Endothelial cell of umbilical vein (primary cell): ENCODE measurements around the gene FAM53B. TPM values are rescaled to one million over a fixed set of nuclear protein-coding genes. Genes with fewer than 3 reads are reported as not detected.

Experiments
- BruUV-seq: library from RNA; stranded (reverse); fragments of 400-500 nt; replicated peaks from 2 replicates; lab custom pipeline; 2021; lab: Mats Ljungman, UMichigan
- CTCF ChIA-PET: fragments of 300-600, 350-600 bp; sonication (Branson Sonifier 250); formaldehyde crosslinking; loops from one replicate; lab custom pipeline; 2021; ENCODE audit warnings: antibody characterized with exemption, inconsistent platforms; lab: Charles Lee
- POLR2A ChIA-PET: fragments of 300-600, 350-600 bp; sonication (Branson Sonifier 250); formaldehyde crosslinking; loops from one replicate; lab custom pipeline; 2021; ENCODE audit warnings: antibody characterized with exemption, inconsistent platforms; lab: Charles Lee
- DNase-seq: peaks from one replicate; pipeline ENCODE4 v3.0.0-alpha.2; 2011; ENCODE audit warnings: low read depth, low spot score
- FAIRE-seq: peaks from 2 replicates; lab custom pipeline; 2011; peaks lifted over from hg19 to GRCh38; lab: Jason Lieb, UNC
- H2AFZ ChIP-seq: 2 replicates; pipeline ENCODE4 v1.6.0; 2012; ENCODE audit warnings: low read depth, low read length, control low read depth, inconsistent platforms
- H3K27ac ChIP-seq: 2 replicates; pipeline ENCODE4 v1.5.1; 2011; ENCODE audit warnings: low read depth, mild to moderate bottlenecking, control low read depth, low read length, moderate library complexity; ENCODE audit not compliant: insufficient read depth
- H3K27me3 ChIP-seq, 2 experiments: 2 replicates each; pipeline versions ENCODE4 v1.6.0 to v1.6.1; 2011; ENCODE audit warnings: low read length in 2 of 2, mixed read lengths in 1 of 2; ENCODE audit not compliant: control insufficient read depth in 2 of 2, insufficient read depth in 2 of 2
- H3K36me3 ChIP-seq, 2 experiments: 2 replicates in 1 of 2; 3 replicates in 1 of 2; pipeline ENCODE4 v1.5.1; 2011; ENCODE audit warnings: low read length in 2 of 2, mild to moderate bottlenecking in 1 of 2, moderate library complexity in 1 of 2; ENCODE audit not compliant: control insufficient read depth in 2 of 2, insufficient read depth in 2 of 2; ENCODE audit errors: extremely low read depth in 1 of 2
- H3K4me1 ChIP-seq: 3 replicates; pipeline ENCODE4 v1.5.1; 2011; ENCODE audit warnings: mild to moderate bottlenecking, low read length; ENCODE audit not compliant: control insufficient read depth, insufficient read depth; ENCODE audit errors: extremely low read depth
- H3K4me2 ChIP-seq: 2 replicates; pipeline ENCODE4 v1.6.1; 2011; ENCODE audit warnings: low read length, control low read depth, mixed read lengths; ENCODE audit not compliant: insufficient read depth
- H3K4me3 ChIP-seq, 3 experiments: fragments of 200-600 bp in 1 of 3; sonication (generic), shearing (Covaris generic) in 1 of 3; replicated peaks in 1 of 3; 2 replicates each; pipeline ENCODE4 v1.5.1; 2011 to 2016; ENCODE audit warnings: control low read depth in 3 of 3, low read length in 3 of 3, mild to moderate bottlenecking in 2 of 3, inconsistent platforms in 1 of 3, low read depth in 1 of 3, moderate library complexity in 1 of 3; ENCODE audit not compliant: insufficient read depth in 1 of 3
- H3K79me2 ChIP-seq: 2 replicates; pipeline ENCODE4 v1.6.0; 2012; ENCODE audit warnings: low read length, inconsistent platforms; ENCODE audit not compliant: control insufficient read depth, insufficient read depth
- H3K9ac ChIP-seq: replicated peaks from 2 replicates; pipeline ENCODE3; 2011; ENCODE audit warnings: low read length, control low read depth; ENCODE audit not compliant: insufficient read depth; ENCODE audit errors: extremely low read depth
- H3K9me1 ChIP-seq: replicated peaks from 3 replicates; pipeline ENCODE4 v1.6.0; 2011; ENCODE audit warnings: mild to moderate bottlenecking, low read length; ENCODE audit not compliant: control insufficient read depth, insufficient read depth; ENCODE audit errors: extremely low read depth
- H3K9me3 ChIP-seq: replicated peaks from 2 replicates; pipeline ENCODE4 v1.5.1; 2012; ENCODE audit warnings: low read length, inconsistent platforms; ENCODE audit not compliant: control insufficient read depth, insufficient read depth
- H4K20me1 ChIP-seq: replicated peaks from 2 replicates; pipeline ENCODE3; 2011; ENCODE audit warnings: mild to moderate bottlenecking, low read length; ENCODE audit not compliant: control insufficient read depth, insufficient read depth; ENCODE audit errors: extremely low read depth
- EZH2 ChIP-seq: IDR thresholded peaks from 2 replicates; pipeline ENCODE4 v1.6.1; 2012; ENCODE audit warnings: borderline replicate concordance, low read depth, mild to moderate bottlenecking, moderate library complexity, low read length, inconsistent platforms; ENCODE audit not compliant: severe bottlenecking
- JUN ChIP-seq: IDR thresholded peaks from 2 replicates; pipeline ENCODE4 v1.6.1; 2011; ENCODE audit warnings: borderline replicate concordance, low read depth; ENCODE audit not compliant: insufficient read length, insufficient read depth
- MYC ChIP-seq: IDR thresholded peaks from one replicate; pipeline ENCODE4 v1.6.1; 2011; ENCODE audit warnings: mild to moderate bottlenecking, low read depth, low read length
- dilution Hi-C: fragments of 300-500 bp; cut with MboI; formaldehyde crosslinking; loops from one replicate; pipeline ENCODE4 v1.15.0; 2019; ENCODE audit warnings: low sequenced_read_pairs; ENCODE audit not compliant: extremely low pct_ligation_motif_present
- intact Hi-C: fragments of 100-400 bp; cut with micrococcal nuclease; formaldehyde crosslinking; loops from one replicate; pipeline ENCODE4 v1.10.0; 2022
- polyA plus RNA-seq, 4 experiments: library from polyadenylated mRNA; depleted of rRNA in 3 of 4; stranded (reverse) in 3 of 4; unstranded in 1 of 4; fragments of >200 nt; gene quantifications; 2 replicates each; pipeline versions ENCODE4 v1.2.1 to v1.2.3, GENCODE V29; 2011 to 2012; ENCODE audit warnings: missing spikeins in 1 of 4
- total RNA-seq: library from RNA; stranded (reverse); gene quantifications from 2 replicates; pipeline ENCODE4 v1.2.3, GENCODE V29; 2021
- TF ChIP-seq, protein P1 (sequence below), 2 donors: IDR thresholded peaks; 1 replicate in 1 of 2; 2 replicates in 1 of 2; pipeline ENCODE4 v1.5.1; 2011; ENCODE audit warnings: low read length in 2 of 2, mild to moderate bottlenecking in 2 of 2, moderate library complexity in 2 of 2, control low read depth in 1 of 2, inconsistent platforms in 1 of 2, low read depth in 1 of 2; ENCODE audit not compliant: insufficient read depth in 1 of 2; ENCODE audit errors: extremely low read depth in 1 of 2

Gene FAM53B
- total and polyA plus RNA-seq, 2 donors (not counting 3 experiments of a cell fraction or from before 2014, with no cell fraction given) = 8.5 to 21.1 TPM

DNA sequence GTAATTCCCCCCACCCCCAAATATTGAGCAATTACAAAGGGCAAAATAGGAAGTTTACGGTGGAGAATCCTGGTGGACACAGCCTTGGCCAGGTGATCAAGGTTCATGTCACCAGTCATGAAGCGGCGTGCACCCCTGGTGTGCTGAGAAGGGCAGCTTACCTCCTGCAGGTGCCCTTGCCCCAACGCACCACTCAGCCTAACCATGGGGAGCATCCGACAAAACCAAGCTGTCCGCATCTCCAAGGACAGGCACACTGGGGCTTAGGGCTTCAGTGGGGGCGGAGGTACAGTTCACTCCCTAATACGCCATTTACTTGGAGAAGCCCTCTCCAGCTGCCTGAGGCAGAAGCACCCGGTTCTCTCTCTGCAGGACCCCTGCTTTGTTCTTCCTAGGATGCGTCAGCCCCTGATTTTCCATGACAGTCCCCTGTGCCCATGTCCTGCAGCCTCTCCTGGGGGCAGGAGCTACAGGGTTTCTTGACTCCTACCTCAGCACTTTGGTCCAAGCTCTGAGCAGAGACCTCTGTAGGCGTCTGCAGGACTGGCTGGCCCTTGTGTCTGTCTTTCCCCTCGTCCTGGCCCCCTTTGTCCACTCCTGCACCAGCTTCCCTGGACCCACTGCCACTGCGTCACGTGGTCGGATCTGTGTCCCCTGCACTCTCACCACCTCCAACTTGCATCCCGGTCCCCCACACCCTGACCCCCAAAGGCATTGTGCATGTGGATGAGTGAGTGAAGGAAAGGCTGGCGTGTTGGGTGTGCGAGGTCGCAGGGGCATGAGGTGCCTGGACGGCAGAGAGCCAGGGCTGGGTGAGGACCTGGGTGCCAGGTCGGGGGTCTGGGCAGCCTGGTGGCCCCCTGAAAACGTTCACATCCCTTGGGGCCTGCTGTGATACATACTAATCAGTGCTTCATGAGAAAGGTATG lies 168.8 kb downstream of the FAM53B start:
- Histone ChIP-seq H3K36me3 (no peaks in the 10 kb centered on the region), H3K79me2 (no peaks in the 10 kb centered on the region), H3K4me1 (no peaks in the 10 kb centered on the region), H3K4me2 (no peak overlapping the region), H3K4me3 (no peak overlapping the region), H3K9me3 (no peaks in the 10 kb centered on the region), H3K27me3 (no peaks in the 10 kb centered on the region), H2AFZ (no peak overlapping the region), H3K27ac (no peak overlapping the region), H3K9ac (no peak overlapping the region), H3K9me1 (no peaks in the 10 kb centered on the region), H4K20me1 (no peaks in the 10 kb centered on the region)
- DNase-seq (no peak), FAIRE-seq (no peak)
- dilution Hi-C loops = no loop called here
- POLR2A ChIA-PET = no interaction called here
- CTCF ChIA-PET = no interaction called here
- intact Hi-C loops = no loop called here
- TF ChIP-seq EZH2 (no peak), MYC (no peak)
- TF ChIP-seq, protein P1, sequence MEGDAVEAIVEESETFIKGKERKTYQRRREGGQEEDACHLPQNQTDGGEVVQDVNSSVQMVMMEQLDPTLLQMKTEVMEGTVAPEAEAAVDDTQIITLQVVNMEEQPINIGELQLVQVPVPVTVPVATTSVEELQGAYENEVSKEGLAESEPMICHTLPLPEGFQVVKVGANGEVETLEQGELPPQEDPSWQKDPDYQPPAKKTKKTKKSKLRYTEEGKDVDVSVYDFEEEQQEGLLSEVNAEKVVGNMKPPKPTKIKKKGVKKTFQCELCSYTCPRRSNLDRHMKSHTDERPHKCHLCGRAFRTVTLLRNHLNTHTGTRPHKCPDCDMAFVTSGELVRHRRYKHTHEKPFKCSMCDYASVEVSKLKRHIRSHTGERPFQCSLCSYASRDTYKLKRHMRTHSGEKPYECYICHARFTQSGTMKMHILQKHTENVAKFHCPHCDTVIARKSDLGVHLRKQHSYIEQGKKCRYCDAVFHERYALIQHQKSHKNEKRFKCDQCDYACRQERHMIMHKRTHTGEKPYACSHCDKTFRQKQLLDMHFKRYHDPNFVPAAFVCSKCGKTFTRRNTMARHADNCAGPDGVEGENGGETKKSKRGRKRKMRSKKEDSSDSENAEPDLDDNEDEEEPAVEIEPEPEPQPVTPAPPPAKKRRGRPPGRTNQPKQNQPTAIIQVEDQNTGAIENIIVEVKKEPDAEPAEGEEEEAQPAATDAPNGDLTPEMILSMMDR (IDR thresholded peaks at IDR 0.05; ENCODE audit: extremely low read depth in 1 of 2, insufficient read depth in 1 of 2, low read depth in 1 of 2, low read length in 2 of 2) = no peak
- no TSS peak for BruUV-seq

DNA sequence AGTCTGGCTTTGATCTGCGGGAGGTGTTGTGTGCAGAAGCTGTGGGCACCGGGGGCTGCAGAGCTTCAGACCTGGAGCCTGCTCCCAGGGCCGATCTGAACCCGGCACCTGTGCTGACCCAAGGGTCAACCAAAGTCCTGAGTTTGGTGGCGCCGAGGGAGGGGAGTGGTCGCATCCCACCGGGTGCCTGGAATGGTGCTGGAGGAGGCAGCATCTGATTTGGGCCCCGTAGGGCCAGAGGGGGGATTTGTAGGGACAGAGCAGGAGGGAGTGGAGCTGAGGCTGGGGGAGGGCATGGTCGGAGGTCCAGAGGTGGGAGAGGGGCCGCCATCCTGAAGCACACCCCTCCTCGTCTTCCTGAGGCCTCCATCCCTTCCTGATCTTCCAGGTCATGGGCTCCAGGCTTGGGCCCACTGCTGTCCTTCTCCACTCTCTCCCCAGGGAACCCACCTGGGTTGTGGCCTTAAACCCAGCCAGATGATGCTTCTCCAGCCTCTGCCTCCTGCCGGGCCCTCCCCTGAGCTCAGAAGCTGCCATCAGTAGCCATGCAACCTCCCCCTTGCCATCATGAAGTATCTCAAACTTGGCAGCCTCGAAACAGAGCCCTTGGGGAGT lies 169.6 kb downstream of the FAM53B start:
- TF ChIP-seq JUN (no peak), EZH2 (no peak)
- TF ChIP-seq, protein P1 (IDR thresholded peaks at IDR 0.05; ENCODE audit: extremely low read depth in 1 of 2, insufficient read depth in 1 of 2, low read depth in 1 of 2, low read length in 2 of 2) = no peak
- Histone ChIP-seq H3K4me1 (no peaks in the 10 kb centered on the region), H3K36me3 (no peaks in the 10 kb centered on the region), H4K20me1 (no peaks in the 10 kb centered on the region), H3K9me1 (no peaks in the 10 kb centered on the region), H3K27ac (no peak overlapping the region), H3K9ac (no peak overlapping the region), H3K9me3 (no peaks in the 10 kb centered on the region), H3K4me3 (no peak overlapping the region), H3K4me2 (no peak overlapping the region), H3K79me2 (no peaks in the 10 kb centered on the region), H3K27me3 (no peaks in the 10 kb centered on the region), H2AFZ (no peak overlapping the region)
- FAIRE-seq (no peak), DNase-seq (no peak)
- no TSS peak for BruUV-seq
- ChIA-PET CTCF (no interaction called here), POLR2A (no interaction called here)
- dilution Hi-C loops (no loop called here), intact Hi-C loops (no loop called here)
